Prostate gland (tissue), 2 donors: Measurements from ENCODE around the gene GGTLC2. TPM values are rescaled to one million over a fixed set of nuclear protein-coding genes. Genes with fewer than 3 reads are reported as not detected.
A peak's percentile ranks its signal among the peaks of the same experiment; 100 is the strongest.
"Not testable (repeated sequence)": the region's sequence is repeated elsewhere in the genome, so short reads cannot be mapped to it uniquely, and the experiment has no call there.

Experiments
- DNase-seq: peaks from one replicate; pipeline ENCODE4 v3.0.0-alpha.2; 2019; ENCODE audit warnings: low spot score
- H3K27ac ChIP-seq, 2 donors: fragments of 200-600 bp; sonication (generic); 2 replicates each; pipeline ENCODE4 v1.5.1; 2017 to 2019
- H3K27me3 ChIP-seq: fragments of 200-600 bp; sonication (generic); replicated peaks from 2 replicates; pipeline ENCODE4 v1.5.1; 2019; ENCODE audit not compliant: insufficient read depth
- H3K36me3 ChIP-seq, 2 donors: fragments of 200-600 bp; sonication (generic); 1 replicate in 1 of 2; 2 replicates in 1 of 2; pipeline versions ENCODE4 v1.5.1 to v1.8.1; 2017 to 2019
- H3K4me1 ChIP-seq: fragments of 200-600 bp; sonication (generic); replicated peaks from 2 replicates; pipeline ENCODE4 v1.5.1; 2019
- H3K4me3 ChIP-seq, 2 donors: fragments of 200-600 bp; sonication (generic); 2 replicates each; pipeline ENCODE4 v1.5.1; 2017 to 2019
- H3K9me3 ChIP-seq: fragments of 200-600 bp; sonication (generic); 2 replicates; pipeline ENCODE4 v1.5.1; 2017
- CTCF ChIP-seq, 4 experiments: fragments of 200-600 bp in 2 of 4; fragments of 450-650 bp in 2 of 4; sonication (generic) in 2 of 4; IDR thresholded peaks; 1 replicate in 3 of 4; 2 replicates in 1 of 4; pipeline ENCODE4 v1.5.1; 2016 to 2019; ENCODE audit warnings: antibody characterized with exemption in 4 of 4, mild to moderate bottlenecking in 2 of 4, moderate library complexity in 2 of 4
- WGBS: methylation state at CpG from one replicate; pipeline ENCODE4 v1.1.5; 2018; 5-methylcytosine and 5-hydroxymethylcytosine counted together
- intact Hi-C: fragments of 100-400 bp; cut with DNase I; formaldehyde crosslinking; loops from one replicate; pipeline ENCODE4 v1.14.2; 2022
- total RNA-seq, 2 donors: library from RNA; depleted of rRNA; stranded (reverse); fragments of >200 nt; gene quantifications; one replicate each; pipeline ENCODE4 v1.1.0, GENCODE V29; 2016

The GGTLC2 gene
- total RNA-seq, 2 donors from 2014 or later = 1.4 TPM; not detected in 1

DNA sequence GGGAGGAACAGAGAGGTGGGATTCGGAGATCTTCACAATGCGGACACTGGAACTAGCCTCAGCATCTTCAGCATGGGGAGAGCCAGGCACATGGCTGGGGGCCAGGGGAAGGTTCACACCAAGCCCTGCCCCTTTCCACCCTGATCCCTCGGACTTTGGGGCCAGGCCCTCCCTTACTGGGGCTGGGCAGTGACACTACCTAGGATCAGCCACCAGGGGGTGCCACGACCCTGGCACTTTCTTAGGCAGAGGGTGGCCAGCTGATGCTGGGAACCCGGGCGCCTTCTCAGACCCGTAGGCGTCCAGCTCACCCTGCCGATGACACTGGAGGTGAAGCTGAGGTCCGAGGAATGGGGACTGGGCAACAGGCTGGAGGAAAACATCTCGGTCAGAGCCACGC, 3.5 kb downstream of the GGTLC2 start:
- TF ChIP-seq CTCF (IDR thresholded peaks at IDR 0.05) = peak in 2 of 4 experiments; percentile 22 to 27
- intact Hi-C loops = not testable (repeated sequence)

DNA sequence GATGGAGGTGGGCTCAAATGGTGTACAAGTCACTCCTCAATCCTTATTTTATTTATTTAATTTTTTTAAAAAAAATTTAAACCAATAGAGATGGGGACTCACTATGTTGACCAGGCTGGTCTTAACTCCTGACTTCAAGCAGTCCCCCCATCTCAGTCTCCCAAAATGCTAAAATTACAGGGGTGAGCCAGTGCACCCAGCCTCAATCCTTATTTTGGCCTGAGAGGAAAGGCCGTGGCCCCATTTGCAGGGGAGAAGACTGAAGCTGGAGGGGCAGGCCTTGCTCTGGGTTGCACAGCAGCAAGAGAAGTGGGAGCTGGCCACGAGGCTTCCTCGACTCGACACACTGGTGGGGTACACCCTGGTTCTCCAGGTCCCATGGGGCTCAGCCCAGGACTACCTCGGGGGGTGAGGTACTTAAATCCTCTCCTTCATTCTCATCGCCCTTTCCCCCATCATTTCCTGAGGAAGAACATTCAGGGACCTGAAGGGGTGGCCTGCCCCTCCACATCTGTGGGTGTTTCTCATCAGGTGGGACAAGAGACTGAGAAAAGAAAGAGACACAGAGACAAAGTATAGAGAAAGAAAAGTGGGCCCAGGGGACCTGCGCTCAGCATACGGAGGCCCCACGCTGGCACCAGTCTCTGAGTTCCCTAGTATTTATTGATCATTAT, 4.6 kb downstream of the GGTLC2 start:
- H3K27ac ChIP-seq, DNase-seq, H3K4me3 ChIP-seq, H3K4me1 ChIP-seq, H3K9me3 ChIP-seq, H3K36me3 ChIP-seq, intact Hi-C loops, H3K27me3 ChIP-seq: not testable (repeated sequence)
- WGBS = 93% methylated on average over 9 of the region's 9 CpGs

More for the DNA sequence above, 3.5 kb downstream of the GGTLC2 start:
- not testable (repeated sequence) for H3K36me3 ChIP-seq, H3K27ac ChIP-seq, DNase-seq, H3K9me3 ChIP-seq, H3K27me3 ChIP-seq, H3K4me1 ChIP-seq, H3K4me3 ChIP-seq
- WGBS = 43% methylated on average over 12 of the region's 12 CpGs

GRCh38 chr22:22649761-22650160, 5.3 kb downstream of the GGTLC2 start:
- DNase-seq, H3K27ac ChIP-seq, intact Hi-C loops, H3K9me3 ChIP-seq, H3K4me3 ChIP-seq, H3K36me3 ChIP-seq, H3K27me3 ChIP-seq, H3K4me1 ChIP-seq: not testable (repeated sequence)
- 66% methylated on average over 5 of the region's 8 CpGs for WGBS

DNA sequence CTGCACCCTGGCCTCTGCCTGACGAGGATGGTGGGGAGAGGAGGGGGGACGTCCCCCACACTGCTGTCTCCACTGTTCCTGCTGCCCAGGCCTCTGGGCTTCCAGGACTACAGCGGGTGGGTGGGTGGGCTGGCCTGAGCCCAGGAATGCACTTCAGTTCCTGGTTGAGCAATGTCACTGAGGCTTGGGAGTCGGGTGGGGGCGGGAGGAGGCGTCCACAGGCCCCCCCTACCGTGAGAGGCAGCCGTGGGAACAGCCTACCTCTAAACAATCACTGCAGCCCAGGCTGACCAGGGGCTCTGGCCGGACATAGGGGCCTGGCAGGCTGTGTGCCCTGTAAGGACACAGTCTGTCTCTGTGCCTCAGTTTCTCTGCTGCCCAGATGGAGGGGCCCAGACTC, 6.0 kb downstream of the GGTLC2 start:
- H3K9me3 ChIP-seq, H3K4me3 ChIP-seq, H3K4me1 ChIP-seq, H3K27ac ChIP-seq, H3K36me3 ChIP-seq, DNase-seq, H3K27me3 ChIP-seq, intact Hi-C loops: not testable (repeated sequence)
- WGBS = 56% methylated on average over 6 of the region's 9 CpGs

GRCh38 chr22:22650803-22651515, 6.5 kb downstream of the GGTLC2 start:
- intact Hi-C loops = not testable (repeated sequence)

DNA sequence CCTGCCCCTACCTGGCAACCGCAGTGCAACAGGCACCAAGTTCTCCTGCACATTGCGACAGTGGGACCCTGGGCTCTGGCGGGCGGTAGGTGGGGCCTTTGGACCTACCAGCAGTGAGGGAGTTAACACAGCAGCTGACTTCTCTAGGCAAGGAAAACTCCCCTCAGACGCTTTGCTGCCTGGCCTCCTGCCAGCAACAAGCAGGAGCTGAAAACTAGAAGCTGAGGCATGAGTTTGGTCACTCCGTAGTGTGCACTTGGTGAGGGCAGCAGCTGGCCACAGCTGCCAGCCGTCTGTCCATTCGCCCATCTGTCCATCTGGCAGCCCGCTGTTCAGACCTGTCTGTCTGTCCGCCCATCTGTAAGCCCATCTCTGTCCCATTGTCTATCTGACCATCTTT, 7.2 kb downstream of the GGTLC2 start:
- H3K27me3 ChIP-seq, H3K27ac ChIP-seq, DNase-seq, H3K9me3 ChIP-seq, H3K4me3 ChIP-seq, H3K4me1 ChIP-seq, intact Hi-C loops, H3K36me3 ChIP-seq: not testable (repeated sequence)
- WGBS = 11% methylated on average over 6 of the region's 10 CpGs

More at GRCh38 chr22:22650803-22651515, 6.5 kb downstream of the GGTLC2 start:
- not testable (repeated sequence) for DNase-seq, H3K27ac ChIP-seq, H3K4me1 ChIP-seq, H3K27me3 ChIP-seq, H3K4me3 ChIP-seq, H3K36me3 ChIP-seq, H3K9me3 ChIP-seq
- 72% methylated on average over 3 of the region's 8 CpGs for WGBS

- not testable (repeated sequence) for H3K27me3 ChIP-seq, DNase-seq, H3K4me1 ChIP-seq
Observed at GRCh38 chr22:22652102-22652501, 7.7 kb downstream of the GGTLC2 start.

DNA sequence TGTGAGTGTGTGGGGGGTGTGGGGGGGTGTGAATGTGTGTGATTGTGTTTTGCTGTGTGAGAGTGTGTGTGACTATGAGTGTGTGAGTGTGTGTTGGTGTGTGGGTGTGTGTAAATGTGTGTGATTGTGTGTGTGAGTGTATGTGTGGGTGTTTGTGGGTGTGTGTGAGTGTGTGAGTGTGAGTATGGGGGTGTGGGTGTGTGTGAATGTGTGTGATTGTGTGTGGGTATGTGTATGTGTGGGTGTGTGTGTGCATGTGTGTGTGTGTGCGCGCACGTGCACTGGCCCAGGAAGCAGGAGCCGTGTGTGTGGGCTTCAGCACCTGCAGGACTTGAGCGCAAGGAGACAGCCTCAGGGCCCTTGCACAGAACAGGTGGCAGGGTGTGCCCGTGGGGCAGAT, 8.2 kb downstream of the GGTLC2 start:
- H3K27me3 ChIP-seq, H3K4me1 ChIP-seq, intact Hi-C loops, H3K4me3 ChIP-seq, DNase-seq, H3K36me3 ChIP-seq, H3K9me3 ChIP-seq, H3K27ac ChIP-seq: not testable (repeated sequence)
- WGBS = 93% methylated on average over 6 of the region's 6 CpGs

More at GRCh38 chr22:22652102-22652501, 7.7 kb downstream of the GGTLC2 start:
- H3K4me3 ChIP-seq, intact Hi-C loops, H3K27ac ChIP-seq, H3K36me3 ChIP-seq, H3K9me3 ChIP-seq: not testable (repeated sequence)
- WGBS = 70% methylated on average over 12 of the region's 12 CpGs

GRCh38 chr22:22653677-22654381, 9.4 kb downstream of the GGTLC2 start:
- H3K36me3 ChIP-seq, H3K27me3 ChIP-seq, intact Hi-C loops, H3K4me1 ChIP-seq, H3K27ac ChIP-seq, H3K4me3 ChIP-seq, H3K9me3 ChIP-seq, DNase-seq: not testable (repeated sequence)
- WGBS = 47% methylated on average over 3 of the region's 13 CpGs
